ENCODE measurements around the gene PYGO1.

Gene PYGO1

DNA sequence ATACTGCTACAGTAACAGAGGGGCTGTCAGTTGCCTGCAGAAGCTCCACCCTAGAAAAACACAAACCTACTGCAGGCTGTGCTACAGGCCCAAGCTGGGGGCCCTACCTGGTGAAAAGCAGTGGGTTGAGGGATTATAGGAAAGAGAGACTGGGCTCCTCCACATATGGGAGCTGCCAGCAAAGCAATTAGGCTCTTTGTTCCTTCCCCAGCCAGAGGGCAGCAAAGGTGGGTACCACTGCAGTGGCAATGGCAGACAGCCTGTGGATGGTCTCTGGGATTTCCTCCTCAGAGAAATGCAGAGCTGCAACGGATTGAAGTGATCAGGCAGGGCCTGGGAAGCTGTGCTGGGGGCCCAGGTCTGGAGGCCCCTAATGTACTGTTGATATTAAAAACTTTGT is 61.0 kb downstream of the PYGO1 start:
- H3K27me3 ChIP-seq (ENCODE audit: insufficient read depth, low read length, poor library complexity, severe bottlenecking), result no peaks in the 10 kb centered on the region
- no peaks in the 10 kb centered on the region for H3K9me2 ChIP-seq (replicated peaks; ENCODE audit: low read depth, low read length)
- peaks cover 10% of the 10 kb centered on the region for H3K79me2 ChIP-seq (ENCODE audit: insufficient read depth, low read length)
- peak overlapping the region; percentile 56 for H3K9ac ChIP-seq (ENCODE audit: low read depth, low read length, poor library complexity, severe bottlenecking)
- peak overlapping the region; percentile 28 for H3K4me3 ChIP-seq (ENCODE audit: low read length, poor library complexity, severe bottlenecking)
- no peaks in the 10 kb centered on the region for H3K36me3 ChIP-seq (ENCODE audit: insufficient read depth, low read length)
- H3K4me1 ChIP-seq (ENCODE audit: insufficient read depth, low read length, poor library complexity, severe bottlenecking), result peaks cover 45% of the 10 kb centered on the region
- no peaks in the 10 kb centered on the region; the same call in 1 of the 2 replicates for H3K9me3 ChIP-seq (ENCODE audit: insufficient read depth, low read depth, low read length)
- no peaks in the 10 kb centered on the region for H4K20me1 ChIP-seq (ENCODE audit: insufficient read depth, low read length, poor library complexity, severe bottlenecking)
- H3K4me2 ChIP-seq (ENCODE audit: low read depth, low read length, poor library complexity, severe bottlenecking), result peak overlapping the region; percentile 49
- H3F3A ChIP-seq (ENCODE audit: low read depth), result no peaks in the 10 kb centered on the region
- peak overlapping the region; percentile 79 for H2AFZ ChIP-seq (ENCODE audit: low read length)
- no peak for TF ChIP-seq EZH2phosphoT487 (IDR thresholded peaks at IDR 0.05; ENCODE audit: borderline replicate concordance)
- TF ChIP-seq, protein P1, sequence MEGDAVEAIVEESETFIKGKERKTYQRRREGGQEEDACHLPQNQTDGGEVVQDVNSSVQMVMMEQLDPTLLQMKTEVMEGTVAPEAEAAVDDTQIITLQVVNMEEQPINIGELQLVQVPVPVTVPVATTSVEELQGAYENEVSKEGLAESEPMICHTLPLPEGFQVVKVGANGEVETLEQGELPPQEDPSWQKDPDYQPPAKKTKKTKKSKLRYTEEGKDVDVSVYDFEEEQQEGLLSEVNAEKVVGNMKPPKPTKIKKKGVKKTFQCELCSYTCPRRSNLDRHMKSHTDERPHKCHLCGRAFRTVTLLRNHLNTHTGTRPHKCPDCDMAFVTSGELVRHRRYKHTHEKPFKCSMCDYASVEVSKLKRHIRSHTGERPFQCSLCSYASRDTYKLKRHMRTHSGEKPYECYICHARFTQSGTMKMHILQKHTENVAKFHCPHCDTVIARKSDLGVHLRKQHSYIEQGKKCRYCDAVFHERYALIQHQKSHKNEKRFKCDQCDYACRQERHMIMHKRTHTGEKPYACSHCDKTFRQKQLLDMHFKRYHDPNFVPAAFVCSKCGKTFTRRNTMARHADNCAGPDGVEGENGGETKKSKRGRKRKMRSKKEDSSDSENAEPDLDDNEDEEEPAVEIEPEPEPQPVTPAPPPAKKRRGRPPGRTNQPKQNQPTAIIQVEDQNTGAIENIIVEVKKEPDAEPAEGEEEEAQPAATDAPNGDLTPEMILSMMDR (conservative IDR thresholded peaks at IDR 0.05; ENCODE audit: low read length), result 0 out of 2 replicates have a peak, but pooled peaks have one; percentile 21

DNA sequence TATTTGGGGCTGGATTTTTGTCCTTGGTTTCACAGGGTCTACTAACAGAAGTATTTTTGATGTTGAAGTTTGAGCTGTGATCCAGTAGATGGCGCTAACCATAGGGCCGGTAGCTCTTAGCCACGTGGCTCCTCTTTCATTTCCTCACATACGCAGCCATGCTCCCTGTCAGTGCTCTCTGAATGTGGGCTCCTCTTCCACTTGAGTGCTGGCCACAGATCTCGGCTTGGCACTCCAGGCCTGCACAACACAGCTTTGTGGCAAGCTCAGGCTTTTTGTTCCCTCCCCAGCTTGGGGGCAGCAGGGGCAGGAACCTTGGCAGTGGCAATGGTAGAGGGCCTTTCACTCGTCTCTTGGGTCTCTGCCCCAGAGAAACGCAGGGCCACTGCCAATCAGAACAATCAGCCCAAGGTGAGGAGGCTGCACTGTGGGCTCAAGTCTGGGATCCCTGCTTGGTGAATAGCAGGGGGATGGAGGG is 61.5 kb downstream of the PYGO1 start:
- Histone ChIP-seq H4K20me1 (ENCODE audit: insufficient read depth, low read length, poor library complexity, severe bottlenecking) (no peaks in the 10 kb centered on the region), H2AFZ (ENCODE audit: low read length) (peak overlapping the region; percentile 79), H3K4me1 (ENCODE audit: insufficient read depth, low read length, poor library complexity, severe bottlenecking) (peaks cover 40% of the 10 kb centered on the region), H3K4me3 (ENCODE audit: low read length, poor library complexity, severe bottlenecking) (peak overlapping the region; percentile 28), H3K79me2 (ENCODE audit: insufficient read depth, low read length) (peaks cover 5% of the 10 kb centered on the region), H3K4me2 (ENCODE audit: low read depth, low read length, poor library complexity, severe bottlenecking) (peak overlapping the region; percentile 49), H3K9ac (ENCODE audit: low read depth, low read length, poor library complexity, severe bottlenecking) (peak overlapping the region; percentile 56), H3K9me3 (ENCODE audit: insufficient read depth, low read depth, low read length) (no peaks in the 10 kb centered on the region; the same call in 1 of the 2 replicates), H3K36me3 (ENCODE audit: insufficient read depth, low read length) (no peaks in the 10 kb centered on the region), H3K27me3 (ENCODE audit: insufficient read depth, low read length, poor library complexity, severe bottlenecking) (no peaks in the 10 kb centered on the region), H3F3A (ENCODE audit: low read depth) (0 out of 2 replicates have a peak, but pooled peaks cover 2% of the 10 kb centered on the region), H3K9me2 (replicated peaks; ENCODE audit: low read depth, low read length) (no peaks in the 10 kb centered on the region)
- TF ChIP-seq, protein P1 (conservative IDR thresholded peaks at IDR 0.05; ENCODE audit: low read length), result peak; percentile 81
- TF ChIP-seq EZH2phosphoT487 (IDR thresholded peaks at IDR 0.05; ENCODE audit: borderline replicate concordance), result no peak

DNA sequence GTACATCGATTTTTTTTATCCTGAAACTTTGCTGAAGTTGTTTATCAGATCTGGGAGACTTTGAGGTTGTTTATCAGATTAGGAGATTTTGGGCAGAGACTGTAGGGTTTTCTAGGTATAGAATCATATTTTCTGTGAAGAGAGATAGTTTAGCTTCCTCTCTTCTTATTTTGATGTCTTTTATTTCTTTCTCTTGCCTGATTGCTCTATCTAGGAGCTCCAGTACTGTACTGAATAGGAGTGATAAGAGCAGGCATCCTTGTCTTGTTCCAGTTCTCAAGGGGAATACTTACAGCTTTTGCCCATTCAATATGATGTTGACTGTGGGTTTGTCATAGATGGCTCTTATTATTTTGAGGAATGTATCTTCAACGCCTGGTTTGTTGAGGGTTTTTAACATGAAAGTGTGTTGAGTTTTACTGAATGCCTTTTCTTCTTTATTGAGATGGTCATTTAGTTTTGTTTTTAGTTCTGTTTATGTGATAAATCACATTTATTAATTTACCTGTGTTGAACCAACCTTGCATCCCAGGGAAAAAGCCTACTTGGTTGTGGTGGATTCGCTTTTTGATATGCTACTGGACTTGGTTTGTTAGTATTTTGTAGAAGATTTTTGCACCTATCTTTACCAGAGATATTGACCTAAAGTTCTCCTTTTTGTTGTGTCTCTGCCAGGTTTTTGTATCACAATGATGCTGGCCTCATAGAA is 65.2 kb downstream of the PYGO1 start:
- no peaks in the 10 kb centered on the region for H3K27me3 ChIP-seq (ENCODE audit: insufficient read depth, low read length, poor library complexity, severe bottlenecking)
- H3K79me2 ChIP-seq (ENCODE audit: insufficient read depth, low read length), result no peaks in the 10 kb centered on the region
- no peaks in the 10 kb centered on the region; the same call in 1 of the 2 replicates for H3K9me3 ChIP-seq (ENCODE audit: insufficient read depth, low read depth, low read length)
- H3K9me2 ChIP-seq (replicated peaks; ENCODE audit: low read depth, low read length), result no peaks in the 10 kb centered on the region
- H3K4me3 ChIP-seq (ENCODE audit: low read length, poor library complexity, severe bottlenecking), result no peak overlapping the region
- TF ChIP-seq EZH2phosphoT487 (IDR thresholded peaks at IDR 0.05; ENCODE audit: borderline replicate concordance), result no peak
- TF ChIP-seq, protein P1 (conservative IDR thresholded peaks at IDR 0.05; ENCODE audit: low read length), result no peak
- no peak overlapping the region for H3K9ac ChIP-seq (ENCODE audit: low read depth, low read length, poor library complexity, severe bottlenecking)
- no peak overlapping the region for H3K4me2 ChIP-seq (ENCODE audit: low read depth, low read length, poor library complexity, severe bottlenecking)
- H4K20me1 ChIP-seq (ENCODE audit: insufficient read depth, low read length, poor library complexity, severe bottlenecking), result no peaks in the 10 kb centered on the region
- H3F3A ChIP-seq (ENCODE audit: low read depth), result 0 out of 2 replicates have a peak, but pooled peaks cover 2% of the 10 kb centered on the region
- peaks cover 17% of the 10 kb centered on the region for H3K4me1 ChIP-seq (ENCODE audit: insufficient read depth, low read length, poor library complexity, severe bottlenecking)
- H3K36me3 ChIP-seq (ENCODE audit: insufficient read depth, low read length), result no peaks in the 10 kb centered on the region
- no peak overlapping the region for H2AFZ ChIP-seq (ENCODE audit: low read length)
